ENCODE data around the gene ACIN1. TPM values are rescaled to one million over a fixed set of nuclear protein-coding genes. Genes with fewer than 3 reads are reported as not detected.
A peak's percentile ranks its signal among the peaks of the same experiment; 100 is the strongest.

The ACIN1 gene
- polyA plus RNA-seq, 3 donors: 253 to 342 (median 271) TPM

- DNase-seq (ENCODE audit: extremely low read depth in 1 of 11, low read depth in 9 of 11, low spot score in 4 of 11): peak in 5 of 11 donors; percentile 62 to 74 (median 68)
These were observed 84.8 kb downstream of the ACIN1 start, which contains the start of gene C14orf93 for GRCh38 chr14:23009939-23010726. Gene C14orf93, minus strand, starts transcription at chr14:23010143. Its CDS starts 11,120 bp downstream, at chr14:22999023.

- DNase-seq (ENCODE audit: extremely low read depth in 1 of 11, low read depth in 9 of 11, low spot score in 4 of 11): no peak
These were observed 85.4 kb downstream of the ACIN1 start for GRCh38 chr14:23009483-23009938.

- DNase-seq (ENCODE audit: extremely low read depth in 1 of 11, low read depth in 9 of 11, low spot score in 4 of 11): no peak
These were observed 86.1 kb downstream of the ACIN1 start for GRCh38 chr14:23008831-23009230.

Other genes starting within 250 kb of the ACIN1 start
- 10 to 100 TPM; 71.4 to 94.4 (median 83.1) TPM for gene LRP10, start 223.4 kb downstream of the ACIN1 start, polyA plus RNA-seq (ENCODE audit: insufficient read length in 3 of 3)
- gene REM2, start 211.9 kb downstream of the ACIN1 start, polyA plus RNA-seq (ENCODE audit: insufficient read length in 3 of 3): 1 to 10 TPM; 1.5 to 1.9 (median 1.5) TPM
- 100 to 1,000 TPM; 111 to 140 (median 120) TPM for gene RBM23, start 176.0 kb downstream of the ACIN1 start, polyA plus RNA-seq (ENCODE audit: insufficient read length in 3 of 3)
- 100 to 1,000 TPM; 147 to 158 (median 149) TPM for gene PRMT5, start 165.8 kb downstream of the ACIN1 start, polyA plus RNA-seq (ENCODE audit: insufficient read length in 3 of 3)
- gene HAUS4, start 138.0 kb downstream of the ACIN1 start, polyA plus RNA-seq (ENCODE audit: insufficient read length in 3 of 3): 10 to 100 TPM; 53.3 to 58.6 (median 57.0) TPM
- gene AJUBA, start 112.6 kb downstream of the ACIN1 start, polyA plus RNA-seq (ENCODE audit: insufficient read length in 3 of 3): 100 to 1,000 TPM in 1 of 3 donors, 10 to 100 TPM in 2; 80.7 to 100 (median 95.1) TPM
- gene C14orf93, start 85.0 kb downstream of the ACIN1 start, polyA plus RNA-seq (ENCODE audit: insufficient read length in 3 of 3): 10 to 100 TPM; 18.5 to 24.4 (median 19.0) TPM
- gene PSMB5, start 60.2 kb downstream of the ACIN1 start, polyA plus RNA-seq (ENCODE audit: insufficient read length in 3 of 3): 100 to 1,000 TPM; 203 to 259 (median 237) TPM
- gene PSMB11, start 52.9 kb downstream of the ACIN1 start, polyA plus RNA-seq (ENCODE audit: insufficient read length in 3 of 3): not detected
- gene CDH24, start 37.6 kb downstream of the ACIN1 start, polyA plus RNA-seq (ENCODE audit: insufficient read length in 3 of 3): 10 to 100 TPM; 21.7 to 37.3 (median 29.0) TPM
- gene C14orf119, start 369 bp upstream of the ACIN1 start, polyA plus RNA-seq (ENCODE audit: insufficient read length in 3 of 3): 10 to 100 TPM; 68.8 to 88.5 (median 86.0) TPM
- gene CIROP, start 9.9 kb upstream of the ACIN1 start, polyA plus RNA-seq (ENCODE audit: insufficient read length in 3 of 3): not detected
- gene CEBPE, start 24.1 kb upstream of the ACIN1 start, polyA plus RNA-seq (ENCODE audit: insufficient read length in 3 of 3): under 1 TPM; 0.15 to 0.22 (median 0.16) TPM
- gene SLC7A8, start 88.5 kb upstream of the ACIN1 start, polyA plus RNA-seq (ENCODE audit: insufficient read length in 3 of 3): 100 to 1,000 TPM in 1 of 3 donors, 10 to 100 TPM in 2; 75.9 to 120 (median 82.9) TPM
- 1 to 10 TPM; 1.0 to 1.8 (median 1.1) TPM for gene RNF212B, start 142.8 kb upstream of the ACIN1 start, polyA plus RNA-seq (ENCODE audit: insufficient read length in 3 of 3)
- gene HOMEZ, start 191.0 kb upstream of the ACIN1 start, polyA plus RNA-seq (ENCODE audit: insufficient read length in 3 of 3): 10 to 100 TPM; 27.8 to 29.8 (median 27.9) TPM
- gene PPP1R3E, start 207.7 kb upstream of the ACIN1 start, polyA plus RNA-seq (ENCODE audit: insufficient read length in 3 of 3): 10 to 100 TPM; 23.1 to 37.8 (median 28.2) TPM
- gene BCL2L2, start 211.7 kb upstream of the ACIN1 start, polyA plus RNA-seq (ENCODE audit: insufficient read length in 3 of 3): 10 to 100 TPM; 41.3 to 49.8 (median 41.7) TPM
- gene PABPN1, start 226.3 kb upstream of the ACIN1 start, polyA plus RNA-seq (ENCODE audit: insufficient read length in 3 of 3): 100 to 1,000 TPM; 274 to 348 (median 280) TPM